H1 (cell line): ENCODE data around the gene LRRC3C. TPM values are rescaled to one million over a fixed set of nuclear protein-coding genes. Genes with fewer than 3 reads are reported as not detected.

ENCODE experiments used
- EGR1 ChIP-seq: IDR thresholded peaks from 2 replicates; pipeline ENCODE4 v1.6.1; 2011; ENCODE audit warnings: low read depth, low read length, borderline replicate concordance
- EP300 ChIP-seq, 2 experiments: IDR thresholded peaks; 1 replicate in 1 of 2; 2 replicates in 1 of 2; pipeline ENCODE4 v1.6.1; 2011 to 2012; ENCODE audit warnings: low read depth in 2 of 2, low read length in 2 of 2, mild to moderate bottlenecking in 2 of 2, borderline replicate concordance in 1 of 2, inconsistent platforms in 1 of 2, moderate library complexity in 1 of 2
- polyA plus RNA-seq, 7 experiments: library from polyadenylated mRNA; depleted of rRNA in 3 of 7; stranded (reverse) in 5 of 7; unstranded in 2 of 7; fragments of >200 nt in 5 of 7; fragments of 200-250 nt in 2 of 7; gene quantifications; 1 replicate in 5 of 7; 2 replicates in 1 of 7; 4 replicates in 1 of 7; pipeline versions ENCODE4 v1.2.1 to v1.2.3, GENCODE V29; 2011 to 2013; ENCODE audit warnings: missing spikeins in 2 of 7, mixed read lengths in 2 of 7
- total RNA-seq: library from RNA; stranded (reverse); fragmentation: NEBNext Ultra II Directional; extraction: Animal tissue kit (Norgen Biotek cat#: 25700); gene quantifications from 2 replicates; pipeline ENCODE4 v1.2.1, GENCODE V29; 2021

Gene LRRC3C
- total and polyA plus RNA-seq, 2 of the 8 experiments (the other 6 are each of a cell fraction or from before 2014, with no cell fraction given): not detected

DNA sequence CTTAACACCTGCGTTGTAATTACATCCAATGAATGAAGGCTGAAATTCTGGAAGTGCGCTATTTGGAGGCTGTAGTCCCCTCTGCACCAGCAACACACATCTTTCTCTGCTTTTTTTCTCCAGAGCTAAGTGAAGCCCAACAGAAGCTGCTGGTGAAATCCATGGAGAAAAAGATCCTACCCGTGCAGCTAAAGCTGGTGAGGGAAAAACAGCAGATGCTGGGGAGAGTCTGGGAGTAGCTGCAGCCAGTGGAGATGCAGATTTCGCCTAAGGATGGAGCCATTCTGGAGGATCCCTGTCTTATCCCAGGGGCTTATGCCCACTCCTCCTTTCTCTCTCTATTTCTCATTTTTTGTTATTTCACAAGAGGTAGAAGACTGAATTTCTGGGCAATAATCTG lies 48.3 kb downstream of the LRRC3C start (continued):
- TF ChIP-seq EGR1 (no peak), EP300 (IDR thresholded peaks at IDR 0.05; ENCODE audit: borderline replicate concordance in 1 of 2, low read depth in 2 of 2, low read length in 2 of 2) (no peak)
